Skeletal muscle satellite cell (primary cell): ENCODE data around the gene AP2A1.

Source experiments
- H3K27me3 ChIP-seq: 2 replicates; pipeline ENCODE4 v1.7.0; 2013; ENCODE audit warnings: low read length; ENCODE audit not compliant: control insufficient read depth, insufficient read depth
- H3K36me3 ChIP-seq: 2 replicates; pipeline ENCODE4 v1.7.0; 2013; ENCODE audit warnings: mild to moderate bottlenecking, control low read depth, low read length; ENCODE audit not compliant: insufficient read depth
- H3K4me1 ChIP-seq: 2 replicates; pipeline ENCODE4 v1.7.0; 2013; ENCODE audit warnings: low read length; ENCODE audit not compliant: control insufficient read depth, insufficient read depth
- H3K4me2 ChIP-seq: 2 replicates; pipeline ENCODE4 v1.7.0; 2013; ENCODE audit warnings: mild to moderate bottlenecking, low read length
- H3K4me3 ChIP-seq: 2 replicates; pipeline ENCODE4 v1.7.0; 2013; ENCODE audit warnings: low read length
- H3K9ac ChIP-seq: 2 replicates; pipeline ENCODE4 v1.7.0; 2013; ENCODE audit warnings: mild to moderate bottlenecking, low read depth, low read length, moderate library complexity
- H3K9me3 ChIP-seq: replicated peaks from 2 replicates; pipeline ENCODE4 v1.7.0; 2013; ENCODE audit warnings: mild to moderate bottlenecking, control low read depth, low read length

Gene AP2A1

GRCh38 chr19:49781394-49781793 is 14.6 kb downstream of the AP2A1 start:
- peaks cover 6% of the 10 kb centered on the region for H3K4me1 ChIP-seq
- no peaks in the 10 kb centered on the region for H3K9me3 ChIP-seq
- no peak overlapping the region for H3K9ac ChIP-seq
- H3K27me3 ChIP-seq, result no peaks in the 10 kb centered on the region
- H3K4me2 ChIP-seq, result no peak overlapping the region
- H3K36me3 ChIP-seq, result peaks cover 39% of the 10 kb centered on the region
- H3K4me3 ChIP-seq, result no peak overlapping the region

GRCh38 chr19:49782515-49782914 is 15.7 kb downstream of the AP2A1 start:
- Histone ChIP-seq H3K9me3 (no peaks in the 10 kb centered on the region), H3K27me3 (no peaks in the 10 kb centered on the region), H3K4me2 (no peak overlapping the region), H3K4me1 (peaks cover 13% of the 10 kb centered on the region), H3K9ac (no peak overlapping the region), H3K4me3 (no peak overlapping the region), H3K36me3 (peaks cover 37% of the 10 kb centered on the region)

GRCh38 chr19:49786376-49786820 is 19.6 kb downstream of the AP2A1 start:
- peak overlapping the region; percentile 38 for H3K9ac ChIP-seq
- no peaks in the 10 kb centered on the region for H3K9me3 ChIP-seq
- H3K4me1 ChIP-seq, result peaks cover 25% of the 10 kb centered on the region
- H3K4me2 ChIP-seq, result peak overlapping the region; percentile 69
- H3K27me3 ChIP-seq, result no peaks in the 10 kb centered on the region
- peaks cover 59% of the 10 kb centered on the region for H3K36me3 ChIP-seq
- peak overlapping the region; percentile 43 for H3K4me3 ChIP-seq

DNA sequence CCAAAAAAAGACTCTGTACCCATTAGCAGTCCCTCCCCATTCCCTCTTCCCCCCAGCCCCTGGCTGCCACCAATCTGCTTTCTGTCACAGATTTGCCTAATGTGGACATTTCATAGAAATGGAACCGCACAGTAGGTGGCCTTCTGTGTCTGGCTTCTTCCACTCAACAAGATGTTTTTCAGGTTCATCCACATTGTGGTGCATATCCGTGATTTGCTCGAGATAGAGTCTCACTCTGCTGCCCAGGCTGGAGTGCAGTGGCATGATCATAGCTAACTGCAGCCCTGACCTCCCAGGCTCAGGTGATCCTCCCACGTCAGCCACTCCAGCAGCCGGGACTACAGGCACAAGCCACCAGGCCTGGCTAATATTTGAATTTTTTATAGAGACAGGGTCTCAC is 20.9 kb downstream of the AP2A1 start:
- peaks cover 25% of the 10 kb centered on the region for H3K4me1 ChIP-seq
- peaks cover 61% of the 10 kb centered on the region for H3K36me3 ChIP-seq
- H3K9me3 ChIP-seq, result no peaks in the 10 kb centered on the region
- no peak overlapping the region for H3K4me3 ChIP-seq
- H3K4me2 ChIP-seq, result no peak overlapping the region
- no peaks in the 10 kb centered on the region for H3K27me3 ChIP-seq
- no peak overlapping the region for H3K9ac ChIP-seq

- H3K9me3 ChIP-seq, result no peaks in the 10 kb centered on the region
- H3K36me3 ChIP-seq, result peaks cover 60% of the 10 kb centered on the region
- H3K4me1 ChIP-seq, result peaks cover 30% of the 10 kb centered on the region
- no peak overlapping the region for H3K4me2 ChIP-seq
- H3K4me3 ChIP-seq, result no peak overlapping the region
- no peak overlapping the region for H3K9ac ChIP-seq
- H3K27me3 ChIP-seq, result no peaks in the 10 kb centered on the region
Observed at GRCh38 chr19:49788857-49789256, 22.1 kb downstream of the AP2A1 start.

DNA sequence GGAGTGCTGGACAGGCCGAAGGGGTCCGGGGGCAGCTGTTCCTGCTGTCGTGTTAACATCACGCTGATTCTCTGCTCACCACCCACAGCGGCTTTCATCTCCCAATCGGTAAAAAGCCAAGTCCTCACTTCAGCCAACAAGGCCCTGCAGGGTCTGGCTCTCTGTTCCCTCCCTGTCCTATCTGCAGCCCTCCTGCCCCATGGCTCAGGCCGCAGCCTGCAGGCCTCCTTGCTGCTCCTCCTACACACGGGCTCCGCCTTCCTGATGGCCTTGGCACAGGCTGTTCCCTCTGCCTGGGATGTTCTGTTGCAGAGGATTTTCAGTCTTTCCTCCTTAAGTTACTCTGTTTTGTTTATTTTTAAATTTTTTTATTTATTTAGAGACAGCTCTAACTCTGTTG is 24.1 kb downstream of the AP2A1 start:
- peak overlapping the region; percentile 46 for H3K9ac ChIP-seq
- no peaks in the 10 kb centered on the region for H3K9me3 ChIP-seq
- peaks cover 29% of the 10 kb centered on the region for H3K4me1 ChIP-seq
- H3K27me3 ChIP-seq, result no peaks in the 10 kb centered on the region
- peaks cover 62% of the 10 kb centered on the region for H3K36me3 ChIP-seq
- peak overlapping the region; percentile 42 for H3K4me2 ChIP-seq
- H3K4me3 ChIP-seq, result no peak overlapping the region

DNA sequence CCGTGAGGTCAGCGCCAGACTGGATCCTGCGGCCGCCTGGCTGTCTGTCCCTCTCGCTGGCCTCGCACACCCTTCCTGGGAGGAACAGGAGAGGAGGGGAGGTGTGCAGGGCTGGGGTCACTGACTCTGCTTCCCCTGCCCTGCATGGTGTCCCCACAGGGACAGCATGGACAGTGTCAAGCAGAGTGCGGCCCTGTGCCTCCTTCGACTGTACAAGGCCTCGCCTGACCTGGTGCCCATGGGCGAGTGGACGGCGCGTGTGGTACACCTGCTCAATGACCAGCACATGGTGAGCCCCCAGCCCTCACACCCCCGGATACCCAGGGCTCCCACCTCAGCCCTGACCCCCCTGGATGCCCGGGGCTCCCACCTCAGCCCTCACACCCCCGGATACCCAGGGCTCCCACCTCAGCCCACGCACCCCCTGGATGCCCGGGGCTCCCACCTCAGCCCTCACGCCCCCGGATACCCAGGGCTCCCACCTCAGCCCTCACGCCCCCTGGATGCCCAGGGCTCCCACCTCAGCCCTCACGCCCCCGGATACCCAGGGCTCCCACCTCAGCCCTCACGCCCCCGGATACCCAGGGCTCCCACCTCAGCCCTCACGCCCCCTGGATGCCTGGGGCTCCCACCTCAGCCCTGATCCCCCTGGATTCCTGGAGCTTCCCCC is 25.1 kb downstream of the AP2A1 start:
- H3K36me3 ChIP-seq, result peaks cover 73% of the 10 kb centered on the region
- no peaks in the 10 kb centered on the region for H3K27me3 ChIP-seq

DNA sequence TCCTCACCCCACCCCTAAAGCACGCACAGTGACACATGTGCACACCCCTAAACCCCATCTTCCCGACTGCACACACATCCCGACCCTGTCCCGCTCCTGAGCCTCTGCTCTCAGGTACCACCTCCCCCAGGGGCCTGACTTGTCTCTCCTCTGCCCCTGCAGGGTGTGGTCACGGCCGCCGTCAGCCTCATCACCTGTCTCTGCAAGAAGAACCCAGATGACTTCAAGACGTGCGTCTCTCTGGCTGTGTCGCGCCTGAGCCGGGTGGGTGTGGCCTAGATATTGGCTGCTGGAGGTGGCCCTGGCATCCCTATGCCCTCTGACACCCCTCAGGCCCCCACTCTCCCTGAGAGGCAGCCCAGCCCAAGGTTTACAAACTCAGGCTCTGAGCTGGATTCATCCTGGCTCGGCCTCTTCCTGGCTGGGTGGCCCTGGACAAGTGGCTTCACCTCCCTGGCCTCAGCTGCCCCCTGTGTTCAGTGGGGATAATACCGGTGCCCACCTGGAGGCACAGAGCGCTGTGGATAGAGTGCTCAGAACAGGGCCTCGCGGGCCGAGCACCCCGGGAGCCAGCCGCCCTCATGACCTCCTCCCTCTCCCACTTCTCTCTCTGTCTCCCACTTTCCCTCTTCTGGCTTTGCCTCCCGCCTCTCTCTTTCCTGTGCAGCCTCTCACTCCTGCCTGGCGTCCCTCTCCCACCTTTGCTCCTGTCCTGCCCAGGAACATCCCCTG is 26.2 kb downstream of the AP2A1 start:
- Histone ChIP-seq H3K27me3 (no peaks in the 10 kb centered on the region), H3K9ac (no peak overlapping the region), H3K9me3 (no peaks in the 10 kb centered on the region), H3K4me3 (no peak overlapping the region), H3K4me2 (no peak overlapping the region), H3K4me1 (peaks cover 17% of the 10 kb centered on the region), H3K36me3 (peaks cover 73% of the 10 kb centered on the region)

More for the DNA sequence above, 25.1 kb downstream of the AP2A1 start:
- Histone ChIP-seq H3K4me2 (no peak overlapping the region), H3K9me3 (no peaks in the 10 kb centered on the region), H3K4me3 (no peak overlapping the region), H3K9ac (no peak overlapping the region), H3K4me1 (peaks cover 19% of the 10 kb centered on the region)

- no peaks in the 10 kb centered on the region for H3K9me3 ChIP-seq
- H3K4me3 ChIP-seq, result no peak overlapping the region
- no peak overlapping the region for H3K9ac ChIP-seq
- no peak overlapping the region for H3K4me2 ChIP-seq
- H3K27me3 ChIP-seq, result no peaks in the 10 kb centered on the region
- H3K36me3 ChIP-seq, result peaks cover 73% of the 10 kb centered on the region
- H3K4me1 ChIP-seq, result peaks cover 17% of the 10 kb centered on the region
Observed at GRCh38 chr19:49793561-49793840, 26.7 kb downstream of the AP2A1 start.

GRCh38 chr19:49795615-49796014 is 28.8 kb downstream of the AP2A1 start:
- Histone ChIP-seq H3K27me3 (no peaks in the 10 kb centered on the region), H3K4me1 (peaks cover 11% of the 10 kb centered on the region), H3K36me3 (peaks cover 75% of the 10 kb centered on the region), H3K9me3 (no peaks in the 10 kb centered on the region), H3K4me3 (no peak overlapping the region), H3K4me2 (no peak overlapping the region), H3K9ac (no peak overlapping the region)

DNA sequence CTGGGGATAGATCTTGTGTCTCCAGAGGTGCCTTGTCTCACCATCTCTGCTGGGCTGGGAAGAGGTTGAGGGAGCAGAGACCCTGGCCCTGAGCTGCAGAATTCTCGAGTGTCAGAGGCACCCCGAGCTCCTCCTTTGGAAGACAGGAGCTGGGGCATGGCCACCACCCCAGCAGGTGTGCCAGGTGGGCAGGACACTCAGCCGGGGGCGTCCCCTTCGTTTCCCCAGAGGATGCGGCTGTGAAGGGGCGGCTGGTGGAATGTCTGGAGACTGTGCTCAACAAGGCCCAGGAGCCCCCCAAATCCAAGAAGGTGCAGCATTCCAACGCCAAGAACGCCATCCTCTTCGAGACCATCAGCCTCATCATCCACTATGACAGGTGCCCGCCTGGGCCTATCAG is 31.8 kb downstream of the AP2A1 start:
- H3K4me3 ChIP-seq, result no peak overlapping the region
- H3K36me3 ChIP-seq, result peaks cover 76% of the 10 kb centered on the region
- no peaks in the 10 kb centered on the region for H3K9me3 ChIP-seq
- no peak overlapping the region for H3K9ac ChIP-seq
- H3K4me2 ChIP-seq, result no peak overlapping the region
- no peaks in the 10 kb centered on the region for H3K27me3 ChIP-seq
- peaks cover 4% of the 10 kb centered on the region for H3K4me1 ChIP-seq

DNA sequence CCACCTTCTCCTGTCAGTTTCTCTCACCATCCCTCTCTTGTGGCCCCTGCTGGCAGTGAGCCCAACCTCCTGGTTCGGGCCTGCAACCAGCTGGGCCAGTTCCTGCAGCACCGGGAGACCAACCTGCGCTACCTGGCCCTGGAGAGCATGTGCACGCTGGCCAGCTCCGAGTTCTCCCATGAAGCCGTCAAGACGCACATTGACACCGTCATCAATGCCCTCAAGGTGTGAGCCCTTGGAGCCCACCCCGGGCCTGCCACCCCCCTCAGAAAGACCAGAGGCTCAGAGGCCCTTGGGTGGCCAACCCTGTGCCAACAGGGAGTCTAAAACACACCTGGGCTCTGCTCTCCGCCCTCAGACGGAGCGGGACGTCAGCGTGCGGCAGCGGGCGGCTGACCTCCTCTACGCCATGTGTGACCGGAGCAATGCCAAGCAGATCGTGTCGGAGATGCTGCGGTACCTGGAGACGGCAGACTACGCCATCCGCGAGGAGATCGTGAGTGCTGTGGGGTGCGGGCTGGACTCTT is 32.5 kb downstream of the AP2A1 start:
- H3K4me3 ChIP-seq, result no peak overlapping the region
- H3K9me3 ChIP-seq, result no peaks in the 10 kb centered on the region
- H3K36me3 ChIP-seq, result peaks cover 77% of the 10 kb centered on the region
- peaks cover 3% of the 10 kb centered on the region for H3K4me1 ChIP-seq
- no peak overlapping the region for H3K4me2 ChIP-seq
- no peaks in the 10 kb centered on the region for H3K27me3 ChIP-seq
- H3K9ac ChIP-seq, result no peak overlapping the region
